Astrocyte (in vitro differentiated cells and primary cell): ENCODE results near the gene CERS5.
A peak's percentile ranks its signal among the peaks of the same experiment; 100 is the strongest.

Experiments
- CTCF ChIP-seq: IDR thresholded peaks from 2 replicates; pipeline ENCODE4 v1.5.1; 2011; ENCODE audit warnings: low read depth, mild to moderate bottlenecking, inconsistent platforms, low read length, moderate library complexity; ENCODE audit not compliant: insufficient read depth
- EZH2 ChIP-seq: IDR thresholded peaks from 2 replicates; pipeline ENCODE4 v1.6.1; 2012; ENCODE audit warnings: mild to moderate bottlenecking, low read length, inconsistent platforms; ENCODE audit not compliant: insufficient read depth

- peak; percentile 87 for TF ChIP-seq CTCF
- TF ChIP-seq EZH2 = no peak
Observed at GRCh38 chr12:50111693-50112455, 55.3 kb downstream of the CERS5 start, which contains the start of gene COX14.
